Testis (tissue), 3 donors: Measurements from ENCODE around the gene PSMB4. TPM values are rescaled to one million over a fixed set of nuclear protein-coding genes. Genes with fewer than 3 reads are reported as not detected.

Experiments
- DNase-seq: peaks from one replicate; pipeline ENCODE4 v3.0.0-alpha.2; 2019
- H3K27ac ChIP-seq, 2 donors: fragments of 200-600 bp; sonication (generic); one replicate each; pipeline ENCODE4 v1.5.1; 2019
- H3K27me3 ChIP-seq: fragments of 200-600 bp; sonication (generic); one replicate; pipeline ENCODE4 v1.5.1; 2019
- H3K36me3 ChIP-seq: fragments of 200-600 bp; sonication (generic); one replicate; pipeline ENCODE4 v1.5.1; 2017; ENCODE audit warnings: low read depth; ENCODE audit errors: missing control alignments
- H3K4me1 ChIP-seq: fragments of 200-600 bp; sonication (generic); one replicate; pipeline ENCODE4 v1.5.1; 2019
- H3K4me3 ChIP-seq, 2 donors: fragments of 200-600 bp; sonication (generic); one replicate each; pipeline ENCODE4 v1.5.1; 2017 to 2019
- H3K9me3 ChIP-seq: fragments of 200-600 bp; sonication (generic); one replicate; pipeline ENCODE4 v1.5.1; 2017
- POLR2A ChIP-seq: fragments of 450-650 bp; IDR thresholded peaks from one replicate; pipeline ENCODE4 v1.6.1; 2017; ENCODE audit warnings: antibody characterized with exemption, mild to moderate bottlenecking, moderate library complexity
- WGBS, 2 donors: methylation state at CpG; one replicate each; pipeline ENCODE4 v1.1.5; 2018; 5-methylcytosine and 5-hydroxymethylcytosine counted together
- intact Hi-C: fragments of 100-400 bp; cut with DNase I; formaldehyde crosslinking; loops from one replicate; pipeline ENCODE4 v1.15.1; 2023; ENCODE audit warnings: low total_unique reads
- polyA plus RNA-seq: library from polyadenylated mRNA; stranded (reverse); fragments of 350-450 nt; fragmentation: Illumina TruSeq; extraction: RNeasy Lipid Tissue Mini Kit (QIAGEN cat#74804); gene quantifications from one replicate; pipeline ENCODE4 v1.2.3, GENCODE V29; 2014; ENCODE audit warnings: low read depth, low replicate concordance; ENCODE audit not compliant: insufficient read depth
- total RNA-seq, 2 donors: library from RNA; depleted of rRNA; stranded (reverse); fragments of >200 nt; gene quantifications; one replicate each; pipeline ENCODE4 v1.2.3, GENCODE V29; 2016
- TF ChIP-seq, protein P1 (sequence below), 3 experiments: fragments of 450-650 bp in 2 of 3; fragments of 200-600 bp in 1 of 3; sonication (generic) in 1 of 3; IDR thresholded peaks; one replicate each; pipeline ENCODE4 v1.5.1; 2016 to 2019; ENCODE audit warnings: antibody characterized with exemption in 3 of 3, mild to moderate bottlenecking in 2 of 3, moderate library complexity in 1 of 3

Gene PSMB4
- total and polyA plus RNA-seq, 3 donors from 2014 or later: 155 to 186 (median 179) TPM

DNA sequence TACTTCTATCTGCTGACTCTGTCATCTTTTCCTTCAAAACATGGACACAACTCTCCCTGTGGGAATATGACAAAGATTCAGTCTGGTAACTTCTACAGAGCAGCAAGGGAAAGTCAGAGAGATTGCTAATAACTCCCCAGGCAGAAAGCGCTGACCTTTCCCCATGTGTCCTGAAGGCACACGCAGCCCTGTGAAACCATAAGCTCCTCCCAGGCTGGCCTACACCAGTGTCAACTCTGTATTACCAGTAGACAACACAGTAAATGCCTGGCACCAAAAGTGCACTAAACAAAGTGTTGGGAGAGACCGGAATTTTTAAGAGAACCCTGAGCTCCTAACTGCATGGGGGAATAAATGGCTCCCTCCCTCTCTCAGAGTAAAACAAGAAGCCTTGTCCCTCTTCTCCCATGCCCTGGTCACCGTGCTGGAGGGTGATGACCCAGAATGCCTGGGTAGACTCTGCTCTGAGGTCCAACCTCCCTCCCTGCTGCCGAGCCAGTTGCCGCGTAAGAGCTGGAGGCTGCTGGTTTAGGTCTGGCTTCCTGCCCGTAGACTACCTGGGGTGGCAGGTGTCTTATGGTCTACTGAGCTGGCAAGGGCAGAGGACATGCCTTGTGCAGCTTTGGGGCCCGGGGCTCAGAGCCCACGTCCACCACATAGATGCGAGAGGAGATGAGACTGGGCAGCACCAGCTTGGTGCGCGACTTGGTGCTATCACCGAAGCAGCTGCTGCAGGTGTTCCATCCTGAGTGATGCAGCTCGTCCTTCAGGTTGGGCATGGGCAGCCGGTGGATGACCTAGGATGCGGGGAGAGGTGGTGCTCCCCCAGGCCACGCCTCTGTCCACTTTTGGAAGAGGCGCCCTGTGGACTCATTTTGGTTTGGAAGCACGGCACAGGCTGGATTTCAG is 30.7 kb upstream of the PSMB4 start:
- intact Hi-C loops: no loop called here
- H3K4me3 ChIP-seq: no peak overlapping the region
- 87 to 92% methylated on average over 12 to 20 of the region's 20 CpGs for WGBS, 2 donors
- DNase-seq: no peak
- H3K4me1 ChIP-seq: peaks cover 16% of the 10 kb centered on the region
- H3K9me3 ChIP-seq: no peaks in the 10 kb centered on the region
- H3K36me3 ChIP-seq: no peaks in the 10 kb centered on the region
- TF ChIP-seq POLR2A: no peak
- TF ChIP-seq, protein P1, sequence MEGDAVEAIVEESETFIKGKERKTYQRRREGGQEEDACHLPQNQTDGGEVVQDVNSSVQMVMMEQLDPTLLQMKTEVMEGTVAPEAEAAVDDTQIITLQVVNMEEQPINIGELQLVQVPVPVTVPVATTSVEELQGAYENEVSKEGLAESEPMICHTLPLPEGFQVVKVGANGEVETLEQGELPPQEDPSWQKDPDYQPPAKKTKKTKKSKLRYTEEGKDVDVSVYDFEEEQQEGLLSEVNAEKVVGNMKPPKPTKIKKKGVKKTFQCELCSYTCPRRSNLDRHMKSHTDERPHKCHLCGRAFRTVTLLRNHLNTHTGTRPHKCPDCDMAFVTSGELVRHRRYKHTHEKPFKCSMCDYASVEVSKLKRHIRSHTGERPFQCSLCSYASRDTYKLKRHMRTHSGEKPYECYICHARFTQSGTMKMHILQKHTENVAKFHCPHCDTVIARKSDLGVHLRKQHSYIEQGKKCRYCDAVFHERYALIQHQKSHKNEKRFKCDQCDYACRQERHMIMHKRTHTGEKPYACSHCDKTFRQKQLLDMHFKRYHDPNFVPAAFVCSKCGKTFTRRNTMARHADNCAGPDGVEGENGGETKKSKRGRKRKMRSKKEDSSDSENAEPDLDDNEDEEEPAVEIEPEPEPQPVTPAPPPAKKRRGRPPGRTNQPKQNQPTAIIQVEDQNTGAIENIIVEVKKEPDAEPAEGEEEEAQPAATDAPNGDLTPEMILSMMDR (IDR thresholded peaks at IDR 0.05): no peak
- peak overlapping the region in 1 of 2 donors; percentile 25 for H3K27ac ChIP-seq
- no peaks in the 10 kb centered on the region for H3K27me3 ChIP-seq

DNA sequence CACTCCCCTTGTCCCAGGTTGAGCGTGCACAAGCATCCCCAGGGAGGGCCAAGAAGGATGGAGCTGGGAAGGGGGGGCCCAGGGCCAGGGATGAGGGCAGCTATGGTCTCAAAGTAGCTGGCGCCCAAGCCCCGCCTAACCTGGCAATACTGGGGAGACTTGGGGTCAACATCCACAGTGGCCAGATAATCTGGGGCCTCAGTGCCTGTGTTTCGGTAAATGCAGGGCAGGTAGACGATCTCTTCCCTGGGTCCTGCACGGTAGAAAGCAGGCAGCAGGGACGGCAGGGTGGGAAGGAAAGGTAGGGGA is 30.1 kb upstream of the PSMB4 start:
- Histone ChIP-seq H3K36me3 (no peaks in the 10 kb centered on the region), H3K27ac (peak overlapping the region in 1 of 2 donors; percentile 25), H3K27me3 (no peaks in the 10 kb centered on the region), H3K9me3 (no peaks in the 10 kb centered on the region), H3K4me3 (no peak overlapping the region), H3K4me1 (peaks cover 16% of the 10 kb centered on the region)
- 96 to 100% methylated on average over 6 to 7 of the region's 7 CpGs for WGBS, 2 donors
- intact Hi-C loops: no loop called here
- no peak for TF ChIP-seq POLR2A
- TF ChIP-seq, protein P1 (IDR thresholded peaks at IDR 0.05): no peak
- DNase-seq: no peak

DNA sequence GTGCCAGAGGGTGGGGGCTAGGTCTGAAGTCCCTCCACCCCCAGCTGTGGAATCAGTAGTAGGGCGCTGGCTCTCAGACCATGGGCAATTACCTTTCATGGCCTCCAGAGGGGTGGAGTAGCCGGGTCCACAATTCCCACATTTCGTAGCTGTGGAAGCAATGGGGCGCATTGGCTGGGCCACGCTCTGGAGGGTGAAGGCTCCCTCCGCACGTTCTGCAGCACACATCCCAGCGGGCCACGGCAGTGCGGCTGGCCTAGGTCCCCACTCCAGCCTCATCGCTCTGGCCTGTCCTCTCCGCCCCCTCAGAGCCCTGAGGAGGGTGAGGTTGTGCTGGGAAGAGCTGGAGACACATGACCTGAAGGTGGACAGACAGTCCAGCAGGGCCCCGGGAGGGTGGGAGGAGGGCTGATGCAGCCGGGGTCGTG is 29.7 kb upstream of the PSMB4 start:
- Histone ChIP-seq H3K27me3 (no peaks in the 10 kb centered on the region), H3K9me3 (no peaks in the 10 kb centered on the region), H3K4me1 (peaks cover 16% of the 10 kb centered on the region), H3K27ac (no peak overlapping the region), H3K36me3 (no peaks in the 10 kb centered on the region), H3K4me3 (no peak overlapping the region)
- intact Hi-C loops: no loop called here
- 77 to 81% methylated on average over 4 to 15 of the region's 15 CpGs for WGBS, 2 donors
- TF ChIP-seq, protein P1 (IDR thresholded peaks at IDR 0.05): no peak
- no peak for TF ChIP-seq POLR2A
- DNase-seq: no peak

DNA sequence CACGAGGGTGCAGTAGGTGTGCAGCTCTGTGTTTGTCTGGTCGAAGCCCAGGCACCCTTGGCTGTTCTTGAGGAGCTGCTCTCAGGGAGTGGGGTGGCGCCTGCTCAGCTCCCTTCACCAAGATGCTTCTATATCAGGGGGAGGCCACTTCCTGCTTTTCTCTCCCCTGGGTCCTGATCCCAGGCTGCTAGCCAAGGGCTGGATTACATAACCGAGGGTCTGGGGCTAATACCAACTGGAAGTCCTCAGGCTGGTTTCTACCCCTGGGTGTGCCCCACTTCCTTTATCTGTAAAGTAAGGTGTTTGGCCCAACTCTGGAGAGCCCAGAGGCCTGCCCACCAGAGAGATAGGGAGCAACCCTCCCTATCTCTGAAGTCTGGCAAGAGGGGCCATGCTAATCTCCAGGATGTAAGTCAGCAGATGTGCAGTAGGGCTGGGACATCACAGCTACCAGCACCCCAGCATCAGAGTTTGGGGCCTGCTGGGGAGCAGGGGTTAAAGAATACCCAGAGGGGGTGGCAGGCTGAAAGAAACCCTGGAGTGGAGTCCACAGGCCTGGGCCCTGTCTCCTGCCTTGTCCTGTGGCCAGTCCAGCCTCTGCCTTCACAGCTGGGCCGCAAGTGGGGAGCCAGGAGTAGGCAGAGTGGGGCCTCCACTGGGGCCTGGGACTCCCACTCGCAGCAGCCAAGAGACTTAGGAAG is 29.0 kb upstream of the PSMB4 start:
- H3K36me3 ChIP-seq: no peaks in the 10 kb centered on the region
- no peak overlapping the region for H3K4me3 ChIP-seq
- H3K27ac ChIP-seq: no peak overlapping the region
- no peak for DNase-seq
- H3K27me3 ChIP-seq: no peaks in the 10 kb centered on the region
- 42 to 65% methylated on average over 6 of the region's 6 CpGs for WGBS, 2 donors
- TF ChIP-seq POLR2A: no peak
- TF ChIP-seq, protein P1 (IDR thresholded peaks at IDR 0.05): no peak
- peaks cover 16% of the 10 kb centered on the region for H3K4me1 ChIP-seq
- intact Hi-C loops: no loop called here
- H3K9me3 ChIP-seq: no peaks in the 10 kb centered on the region
